IMR-90 (cell line): ENCODE measurements around the gene PARD3. TPM values are rescaled to one million over a fixed set of nuclear protein-coding genes. Genes with fewer than 3 reads are reported as not detected.

Experiments used
- ATAC-seq: fragments of 200-7000 bp; cut with Tn5 transposase; 2 replicates; pipeline ENCODE4 v1.9.1; 2020; ENCODE audit warnings: low read depth, mild to moderate bottlenecking, moderate library complexity
- BruUV-seq: library from RNA; stranded (reverse); fragments of 400-500 nt; replicated peaks from 2 replicates; lab custom pipeline; 2021; lab: Mats Ljungman, UMichigan
- CTCF ChIA-PET: fragments of 300-600 bp; formaldehyde crosslinking; extraction: SDS; loops from one replicate; lab custom pipeline; 2021; ENCODE audit warnings: antibody characterized with exemption; lab: Yijun Ruan, JAX
- POLR2A ChIA-PET: fragments of 300-600 bp; sonication (Branson Sonifier 250); formaldehyde crosslinking; loops from one replicate; lab custom pipeline; 2022; ENCODE audit warnings: antibody characterized with exemption; ENCODE audit not compliant: unreplicated experiment; lab: Charles Lee
- DNase-seq: peaks from one replicate; pipeline ENCODE4 v3.0.0; 2013
- H2AFZ ChIP-seq: replicated peaks from 2 replicates; pipeline ENCODE3; 2013; ENCODE audit warnings: low read length, mild to moderate bottlenecking; ENCODE audit not compliant: poor library complexity
- H2AK5ac ChIP-seq: 2 replicates; pipeline ENCODE4 v1.6.1; 2013; ENCODE audit warnings: low read depth, low read length, inconsistent platforms
- H2AK9ac ChIP-seq: replicated peaks from 2 replicates; pipeline ENCODE3; 2013; ENCODE audit warnings: mild to moderate bottlenecking, low read depth, low read length, moderate library complexity; ENCODE audit not compliant: poor library complexity
- H2BK120ac ChIP-seq: 2 replicates; pipeline ENCODE4 v1.6.1; 2013; ENCODE audit warnings: low read depth, low read length, inconsistent platforms
- H2BK15ac ChIP-seq: 3 replicates; pipeline ENCODE4 v1.6.1; 2013; ENCODE audit warnings: low read depth, low read length, inconsistent platforms
- H2BK20ac ChIP-seq: 2 replicates; pipeline ENCODE4 v1.6.1; 2013; ENCODE audit warnings: low read depth, mild to moderate bottlenecking, inconsistent platforms, low read length, moderate library complexity
- H2BK5ac ChIP-seq: 2 replicates; pipeline ENCODE4 v1.6.1; 2013; ENCODE audit warnings: mild to moderate bottlenecking, low read depth, low read length, inconsistent platforms; ENCODE audit not compliant: poor library complexity, severe bottlenecking
- H3K14ac ChIP-seq: replicated peaks from 2 replicates; pipeline ENCODE4 v1.6.1; 2013; ENCODE audit warnings: low read depth, low read length, inconsistent platforms
- H3K18ac ChIP-seq: 2 replicates; pipeline ENCODE4 v1.6.1; 2013; ENCODE audit warnings: low read depth, low read length, control low read depth
- H3K23ac ChIP-seq: 2 replicates; pipeline ENCODE4 v1.6.1; 2013; ENCODE audit warnings: low read depth, low read length, inconsistent platforms
- H3K27ac ChIP-seq: 2 replicates; pipeline ENCODE4 v1.5.1; 2013; ENCODE audit warnings: mild to moderate bottlenecking, control low read depth, low read length; ENCODE audit not compliant: insufficient read depth
- H3K27me3 ChIP-seq: 2 replicates; pipeline ENCODE4 v1.6.1; 2013; ENCODE audit warnings: low read length; ENCODE audit not compliant: control insufficient read depth, insufficient read depth
- H3K36me3 ChIP-seq: 2 replicates; pipeline ENCODE4 v1.6.1; 2013; ENCODE audit warnings: low read length, mixed read lengths; ENCODE audit not compliant: control insufficient read depth, insufficient read depth
- H3K4ac ChIP-seq: 2 replicates; pipeline ENCODE4 v1.6.1; 2013; ENCODE audit warnings: low read depth, low read length, inconsistent platforms
- H3K4me1 ChIP-seq: 2 replicates; pipeline ENCODE4 v1.6.1; 2013; ENCODE audit warnings: low read length, mixed read lengths; ENCODE audit not compliant: control insufficient read depth, insufficient read depth
- H3K4me2 ChIP-seq: 2 replicates; pipeline ENCODE4 v1.6.1; 2013; ENCODE audit warnings: low read depth, mild to moderate bottlenecking, control low read depth, low read length, moderate library complexity
- H3K4me3 ChIP-seq: 2 replicates; pipeline ENCODE4 v1.5.1; 2013; ENCODE audit warnings: low read depth, mild to moderate bottlenecking, control low read depth, low read length, moderate library complexity; ENCODE audit not compliant: insufficient read depth
- H3K56ac ChIP-seq: 2 replicates; pipeline ENCODE4 v1.6.1; 2013; ENCODE audit warnings: low read length, inconsistent platforms; ENCODE audit not compliant: insufficient read depth; ENCODE audit errors: extremely low read depth
- H3K79me1 ChIP-seq, 2 experiments: 2 replicates each; pipeline ENCODE4 v1.6.1; 2013; ENCODE audit warnings: low read length in 2 of 2, inconsistent platforms in 1 of 2, low read depth in 1 of 2
- H3K9ac ChIP-seq: 2 replicates; pipeline ENCODE4 v1.6.1; 2013; ENCODE audit warnings: low read depth, low read length, control low read depth
- H3K9me1 ChIP-seq: 2 replicates; pipeline ENCODE4 v1.6.1; 2013; ENCODE audit warnings: low read length, inconsistent platforms; ENCODE audit not compliant: insufficient read depth
- H3K9me3 ChIP-seq: 2 replicates; pipeline ENCODE4 v1.6.1; 2013; ENCODE audit warnings: low read length; ENCODE audit not compliant: control insufficient read depth, insufficient read depth
- H4K20me1 ChIP-seq: 2 replicates; pipeline ENCODE4 v1.6.1; 2013; ENCODE audit warnings: low read length, inconsistent platforms; ENCODE audit not compliant: insufficient read depth
- H4K5ac ChIP-seq: 2 replicates; pipeline ENCODE4 v1.6.1; 2013; ENCODE audit warnings: mild to moderate bottlenecking, low read depth, low read length, control low read depth
- H4K8ac ChIP-seq, 2 experiments: 2 replicates each; pipeline ENCODE4 v1.6.1; 2013; ENCODE audit warnings: low read depth in 2 of 2, low read length in 2 of 2, control low read depth in 1 of 2, inconsistent platforms in 1 of 2
- H4K91ac ChIP-seq: 2 replicates; pipeline ENCODE4 v1.6.1; 2013; ENCODE audit warnings: low read depth, low read length, inconsistent platforms; ENCODE audit not compliant: insufficient read depth
- MXI1 ChIP-seq: IDR thresholded peaks from 2 replicates; pipeline ENCODE4 v1.6.1; 2012; ENCODE audit warnings: low read depth, mild to moderate bottlenecking, low read length, moderate library complexity, borderline replicate concordance
- WGBS, 2 experiments: methylation state at CpG; one replicate each; pipeline versions ENCODE4 v1.1.5 to v1.1.7; 2013; ENCODE audit warnings: missing lambda C conversion rate in 2 of 2; ENCODE audit not compliant: insufficient read length in 1 of 2; ENCODE audit errors: extremely low coverage in 2 of 2; 5-methylcytosine and 5-hydroxymethylcytosine counted together
- dilution Hi-C: fragments of 300-500 bp; cut with HindIII; formaldehyde crosslinking; loops from one replicate; pipeline ENCODE4 v1.14.3; 2018; ENCODE audit warnings: low sequenced_read_pairs; ENCODE audit not compliant: unreplicated experiment
- in situ Hi-C: fragments of 300-500 bp; cut with MboI; formaldehyde crosslinking; loops from 3 replicates; pipeline ENCODE4 v1.14.3; 2019; ENCODE audit warnings: low sequenced_read_pairs, inconsistent platforms, mixed read lengths
- intact Hi-C: fragments of 100-400 bp; cut with micrococcal nuclease; formaldehyde crosslinking; loops from 2 replicates; pipeline ENCODE4 v1.10.0; 2022
- polyA plus RNA-seq, 3 experiments: library from polyadenylated mRNA; depleted of rRNA; stranded (reverse); fragments of >200 nt; gene quantifications; 2 replicates each; pipeline ENCODE4 v1.2.3, GENCODE V29; 2012; ENCODE audit warnings: low replicate concordance in 1 of 3
- total RNA-seq: library from RNA; depleted of rRNA; stranded (reverse); fragments of >200 nt; gene quantifications from 2 replicates; pipeline ENCODE4 v1.2.3, GENCODE V29; 2012

The PARD3 gene
- total and polyA plus RNA-seq, 2 of the 4 experiments (the other 2 are of a cell fraction) = 14.6 to 37.5 TPM

GRCh38 chr10:34079702-34080484, 735.2 kb downstream of the PARD3 start:
- intact Hi-C loops = no loop called here
- H3K27me3 ChIP-seq = peaks cover 16% of the 10 kb centered on the region
- H3K23ac ChIP-seq = no peak overlapping the region
- ATAC-seq = no peak
- no peak overlapping the region for H4K91ac ChIP-seq
- H3K4me3 ChIP-seq = no peak overlapping the region
- H3K79me1 ChIP-seq = no peaks in the 10 kb centered on the region
- CTCF ChIA-PET = no interaction called here
- no peak overlapping the region for H2AK9ac ChIP-seq
- H2BK5ac ChIP-seq = no peak overlapping the region
- in situ Hi-C loops = no loop called here
- POLR2A ChIA-PET = no interaction called here
- no peak for TF ChIP-seq MXI1
- H2BK120ac ChIP-seq = no peak overlapping the region
- H2BK20ac ChIP-seq = no peak overlapping the region
- H3K4me2 ChIP-seq = no peak overlapping the region
- no peaks in the 10 kb centered on the region for H4K20me1 ChIP-seq
- H3K27ac ChIP-seq = no peak overlapping the region
- no peak overlapping the region for H3K4ac ChIP-seq
- no peak overlapping the region for H3K14ac ChIP-seq
- H2AK5ac ChIP-seq = no peak overlapping the region
- no peak overlapping the region for H3K56ac ChIP-seq
- no peaks in the 10 kb centered on the region for H3K9me1 ChIP-seq
- no peak overlapping the region for H2AFZ ChIP-seq
- no peaks in the 10 kb centered on the region for H3K4me1 ChIP-seq
- BruUV-seq = no TSS peak
- no peak overlapping the region for H4K5ac ChIP-seq
- H3K36me3 ChIP-seq = no peaks in the 10 kb centered on the region
- H3K9me3 ChIP-seq = peaks cover 10% of the 10 kb centered on the region
- dilution Hi-C loops = no loop called here
- no peak overlapping the region for H2BK15ac ChIP-seq
- DNase-seq = no peak
- WGBS, 2 experiments = 92% methylated on average over 1 of the region's 17 CpGs; no CpG with 5 or more reads in 1 of the 2 experiments
- H3K18ac ChIP-seq = no peak overlapping the region
- H3K9ac ChIP-seq = no peak overlapping the region
- H4K8ac ChIP-seq = no peak overlapping the region
